GM12801 (cell line): ENCODE measurements around the gene ZNF496.

Experiments
- CTCF ChIP-seq: IDR thresholded peaks from one replicate; pipeline ENCODE4 v1.5.1; 2011; ENCODE audit warnings: control low read depth; ENCODE audit not compliant: insufficient read length; ENCODE audit errors: extremely low read depth

The ZNF496 gene

DNA sequence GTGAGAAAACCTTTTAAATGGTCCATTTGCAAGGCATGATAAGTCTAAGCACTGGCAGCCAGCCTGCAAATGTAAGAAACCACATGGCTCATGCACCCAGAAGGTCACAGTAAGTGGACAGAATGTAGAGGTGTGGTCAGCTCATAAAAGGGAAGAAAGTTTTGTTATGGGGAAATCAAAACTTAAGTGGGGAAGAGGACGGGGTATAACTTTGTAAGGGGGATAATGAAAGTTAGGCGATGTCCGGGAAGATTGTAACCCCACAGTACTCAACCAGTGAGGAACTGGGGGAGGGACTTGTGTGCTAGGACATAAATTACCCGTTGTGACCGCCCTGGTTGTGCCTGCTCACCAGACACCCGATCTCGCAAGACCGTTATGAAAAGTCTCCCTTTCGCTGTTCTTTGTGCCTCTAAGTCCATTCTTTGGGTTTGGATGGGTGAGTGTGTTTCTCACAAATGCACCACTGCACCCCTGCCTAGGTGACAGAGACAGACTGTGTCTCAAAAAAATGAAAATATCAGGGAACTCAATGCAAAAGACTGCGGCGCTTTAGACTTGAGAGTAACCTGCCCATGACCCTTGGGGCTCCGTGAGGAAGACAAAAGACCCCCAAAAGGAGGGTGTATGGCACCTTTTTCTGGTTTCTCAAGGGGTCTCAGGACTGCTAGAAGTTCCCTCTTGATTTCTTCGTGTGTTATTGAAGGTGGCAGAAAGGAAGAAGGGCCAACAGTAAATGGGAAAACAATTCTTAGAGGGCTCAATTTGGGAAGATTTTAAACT is 28.6 kb upstream of the ZNF496 start:
- TF ChIP-seq CTCF, result no peak

DNA sequence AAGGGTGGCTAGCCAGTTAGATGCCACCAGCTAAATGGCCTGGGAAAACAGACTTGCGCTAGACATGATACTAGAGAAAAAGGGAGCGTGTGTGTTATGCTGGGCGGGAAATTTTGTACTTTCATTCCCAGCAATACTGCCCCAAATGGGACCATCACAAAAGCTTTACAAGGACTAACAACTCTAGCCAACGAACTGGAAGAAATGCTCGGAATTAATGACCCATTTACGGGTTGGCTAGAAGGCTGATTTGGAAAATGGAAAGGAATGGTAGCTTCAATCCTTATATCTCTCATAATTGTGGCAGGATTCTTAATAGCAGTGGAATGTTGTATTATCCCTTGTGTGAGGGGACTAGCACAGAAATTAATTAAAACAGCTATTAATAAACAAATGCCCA is 27.9 kb upstream of the ZNF496 start:
- TF ChIP-seq CTCF, result no peak

- no peak for TF ChIP-seq CTCF
Observed at GRCh38 chr1:247358920-247359319, 27.3 kb upstream of the ZNF496 start.

DNA sequence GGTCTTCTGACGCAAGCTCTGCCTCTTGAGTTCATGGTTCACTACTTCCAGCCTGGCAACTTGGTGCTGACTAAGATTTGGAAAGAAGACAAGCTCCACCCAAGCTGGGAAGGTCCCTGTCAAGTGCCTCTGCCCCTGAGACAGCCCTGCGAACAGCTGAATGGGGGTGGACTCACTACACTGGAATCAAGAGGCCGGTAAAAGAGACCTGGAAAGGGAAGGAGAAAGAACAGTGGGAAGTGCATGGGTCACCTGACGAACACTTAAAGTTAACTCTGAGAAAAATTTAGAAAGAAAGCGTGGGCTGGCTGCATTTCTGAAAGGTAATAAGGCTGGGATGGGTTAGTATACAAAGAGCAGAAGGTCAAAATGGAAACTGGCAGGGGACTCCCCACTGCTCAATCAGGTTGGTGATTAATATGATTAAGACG is 26.1 kb upstream of the ZNF496 start:
- no peak for TF ChIP-seq CTCF

GRCh38 chr1:247357052-247357780 is 25.5 kb upstream of the ZNF496 start:
- no peak for TF ChIP-seq CTCF

DNA sequence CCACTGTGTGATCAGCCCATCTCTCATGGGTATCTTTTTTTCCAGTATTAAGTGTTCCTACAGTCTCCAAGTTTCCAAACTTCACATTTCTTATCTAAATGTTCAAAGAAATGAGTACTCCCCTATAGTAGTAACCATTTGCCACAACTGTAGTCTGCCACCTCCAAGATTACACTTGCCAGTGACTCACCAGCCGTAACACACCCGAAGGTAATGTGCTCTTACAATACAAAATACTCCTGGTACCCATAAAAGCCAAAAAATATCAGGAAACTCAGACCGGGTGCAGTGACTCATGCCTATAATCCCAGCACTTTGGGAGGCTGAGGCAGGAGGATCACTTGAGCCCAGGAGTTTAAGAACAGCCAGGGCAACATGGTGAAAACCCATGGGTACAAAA is 20.5 kb upstream of the ZNF496 start:
- TF ChIP-seq CTCF, result no peak

GRCh38 chr1:247350587-247350986 is 18.9 kb upstream of the ZNF496 start:
- TF ChIP-seq CTCF, result no peak
